CD4-positive, alpha-beta T cell treated with Interleukin-4 for 4 hours (primary cell): Measurements from ENCODE around the gene DBNDD2.
A peak's percentile ranks its signal among the peaks of the same experiment; 100 is the strongest.

ENCODE experiments used
- DNase-seq: peaks from one replicate; pipeline ENCODE4 v3.0.0-alpha.2; 2020

Gene DBNDD2

DNA sequence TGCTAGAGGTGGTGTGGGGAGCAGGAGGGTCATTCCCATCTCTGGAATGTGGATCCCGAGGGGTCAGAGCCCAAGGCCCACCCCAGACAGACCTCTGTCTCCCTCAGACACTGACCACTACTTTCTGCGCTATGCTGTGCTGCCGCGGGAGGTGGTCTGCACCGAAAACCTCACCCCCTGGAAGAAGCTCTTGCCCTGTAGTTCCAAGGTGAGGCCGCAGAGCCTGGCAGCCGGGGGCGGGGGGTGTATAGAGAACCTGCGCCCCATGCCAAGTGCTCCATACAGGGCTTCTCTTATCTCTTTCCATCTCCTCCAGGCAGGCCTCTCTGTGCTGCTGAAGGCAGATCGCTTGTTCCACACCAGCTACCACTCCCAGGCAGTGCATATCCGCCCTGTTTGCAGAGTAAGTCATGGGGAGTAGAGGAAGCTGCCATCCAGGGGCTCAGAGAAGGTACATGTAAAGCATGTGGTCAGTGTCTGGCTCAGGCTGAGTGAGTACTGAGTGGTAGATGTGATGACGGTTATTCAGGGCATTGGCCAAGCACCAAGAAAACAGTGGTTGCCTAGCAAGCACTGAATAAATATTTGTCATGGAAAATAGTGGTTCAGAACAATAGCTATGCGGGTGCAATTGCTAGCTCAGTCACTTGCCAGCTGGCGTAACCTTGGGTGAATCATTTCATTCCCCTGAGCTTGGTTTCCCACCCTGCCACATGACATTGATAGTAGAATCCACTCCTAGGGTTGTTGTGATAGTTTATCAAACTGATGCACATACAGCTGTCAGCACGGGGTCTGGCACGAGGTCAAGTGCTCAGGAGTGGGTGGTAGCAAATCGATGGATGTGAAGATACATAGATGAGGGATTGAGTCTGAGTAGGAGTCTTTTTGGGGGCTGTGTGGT, 11.4 kb downstream of the DBNDD2 start:
- DNase-seq = no peak

DNA sequence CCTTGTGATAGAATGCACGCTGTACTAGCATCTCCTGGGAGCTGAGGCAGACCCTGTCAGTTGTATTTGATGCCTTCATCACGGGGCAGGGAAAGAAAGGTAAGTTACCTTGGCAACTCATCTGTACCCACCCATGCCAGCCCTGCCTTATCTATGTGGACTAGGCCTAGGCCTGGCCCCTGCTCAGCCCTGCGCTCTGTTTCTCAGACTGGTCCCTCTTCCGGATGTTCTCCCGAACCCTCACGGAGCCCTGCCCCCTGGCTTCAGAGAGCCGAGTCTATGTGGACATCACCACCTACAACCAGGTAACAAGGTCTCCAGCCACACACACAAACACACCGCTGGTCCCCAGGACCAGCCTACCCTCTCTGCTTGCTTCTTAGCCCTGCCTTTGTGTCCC, 12.0 kb downstream of the DBNDD2 start:
- no peak for DNase-seq

DNA sequence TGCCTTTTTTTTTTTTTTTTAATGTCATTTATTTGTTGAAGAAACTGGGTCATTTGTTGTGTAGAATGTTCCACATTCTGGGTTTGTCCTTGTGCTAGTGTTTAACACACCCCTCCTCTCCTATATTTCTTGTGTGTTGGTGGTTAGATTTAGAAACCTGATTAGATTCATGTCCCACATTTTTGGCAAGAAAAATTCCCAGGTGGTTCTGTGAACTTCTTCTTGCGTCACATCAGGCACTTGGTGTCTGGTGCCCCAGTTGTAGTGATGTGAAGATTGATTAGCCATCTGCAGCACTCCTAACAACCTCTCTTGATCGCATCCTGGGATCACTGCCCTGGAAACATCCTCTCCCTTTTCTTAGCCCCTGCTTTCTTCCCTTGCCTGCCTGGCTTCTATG, 15.6 kb downstream of the DBNDD2 start:
- no peak for DNase-seq

DNA sequence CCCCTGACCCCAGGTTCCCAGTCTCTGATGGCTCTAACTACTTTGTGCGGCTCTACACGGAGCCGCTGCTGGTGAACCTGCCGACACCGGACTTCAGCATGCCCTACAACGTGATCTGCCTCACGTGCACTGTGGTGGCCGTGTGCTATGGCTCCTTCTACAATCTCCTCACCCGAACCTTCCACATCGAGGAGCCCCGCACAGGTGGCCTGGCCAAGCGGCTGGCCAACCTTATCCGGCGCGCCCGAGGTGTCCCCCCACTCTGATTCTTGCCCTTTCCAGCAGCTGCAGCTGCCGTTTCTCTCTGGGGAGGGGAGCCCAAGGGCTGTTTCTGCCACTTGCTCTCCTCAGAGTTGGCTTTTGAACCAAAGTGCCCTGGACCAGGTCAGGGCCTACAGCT, 17.5 kb downstream of the DBNDD2 start:
- DNase-seq = no peak

DNA sequence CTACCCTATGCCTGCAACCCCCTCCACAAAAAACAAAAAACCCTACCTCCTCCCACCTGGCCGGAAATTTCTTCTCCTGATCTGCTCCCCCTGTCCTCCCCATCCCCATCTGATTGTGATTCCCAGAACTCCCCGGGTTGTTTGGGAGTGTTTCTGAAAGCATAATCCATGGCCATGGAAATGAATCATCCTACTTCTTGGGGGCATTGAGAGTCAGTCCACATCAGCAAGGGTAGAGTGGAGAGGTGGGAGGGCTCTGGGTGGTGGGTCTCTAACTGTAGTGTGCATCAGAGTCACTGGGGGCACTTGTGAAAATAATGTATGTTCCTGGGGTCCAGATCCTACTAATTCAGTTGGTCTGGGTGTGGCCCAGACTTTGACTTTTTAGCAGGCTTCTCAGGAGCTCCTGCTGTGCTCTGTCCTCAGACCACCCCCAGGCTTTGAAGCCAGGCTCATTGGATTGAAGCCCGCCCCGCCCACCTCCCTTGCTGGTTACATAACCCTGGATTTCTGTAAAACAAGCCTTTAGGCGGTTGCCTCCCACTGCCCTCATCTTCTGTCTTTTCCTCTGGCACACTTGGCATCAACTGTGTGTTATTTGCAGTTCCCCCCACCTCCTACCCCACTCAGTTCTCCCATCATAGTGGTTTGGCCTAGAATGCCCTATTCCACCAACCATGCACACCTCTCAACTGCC, 18.4 kb downstream of the DBNDD2 start:
- no peak for DNase-seq

DNA sequence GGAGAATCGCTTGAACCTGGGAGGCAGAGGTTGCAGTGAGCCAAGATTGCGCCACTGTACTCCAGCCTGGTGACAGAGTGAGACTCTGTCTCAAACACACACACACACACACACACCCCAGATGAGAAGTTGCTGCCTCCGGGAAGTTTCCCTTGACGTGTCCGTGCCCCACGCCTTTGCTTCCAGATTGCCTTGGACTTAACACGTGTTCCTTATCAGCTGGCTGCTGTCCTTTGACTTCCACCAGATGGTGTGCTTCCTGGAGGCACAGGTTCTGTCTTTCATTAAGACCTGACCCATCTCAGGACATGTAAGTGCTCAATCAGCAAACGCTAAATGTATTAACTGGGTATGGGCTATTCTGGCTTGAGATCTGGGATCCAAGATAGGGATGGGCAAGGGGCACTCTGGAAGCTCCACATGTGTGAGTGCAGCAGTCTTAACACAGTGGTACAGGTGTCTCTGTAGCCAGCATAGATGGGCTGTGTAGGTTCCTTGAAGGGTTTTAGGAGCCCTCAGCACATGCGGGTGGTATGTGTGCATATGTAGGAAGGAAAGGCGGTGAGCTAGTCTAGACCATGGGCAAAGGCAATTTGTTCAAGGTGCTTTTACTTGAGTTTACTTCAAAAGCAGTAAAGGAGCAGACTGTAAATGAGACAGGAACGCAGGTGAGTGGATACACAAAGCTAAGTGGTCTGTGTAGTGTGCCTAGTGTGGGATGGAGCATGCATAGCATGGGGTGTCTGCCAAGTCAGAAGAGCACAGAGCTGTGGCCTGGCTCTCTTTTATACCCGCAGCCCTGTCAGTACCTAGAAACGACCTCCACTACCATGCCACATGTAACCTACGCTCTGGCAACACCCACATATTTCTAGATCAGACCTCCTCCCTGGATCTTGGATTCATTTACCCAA, 19.4 kb downstream of the DBNDD2 start:
- DNase-seq = no peak

DNA sequence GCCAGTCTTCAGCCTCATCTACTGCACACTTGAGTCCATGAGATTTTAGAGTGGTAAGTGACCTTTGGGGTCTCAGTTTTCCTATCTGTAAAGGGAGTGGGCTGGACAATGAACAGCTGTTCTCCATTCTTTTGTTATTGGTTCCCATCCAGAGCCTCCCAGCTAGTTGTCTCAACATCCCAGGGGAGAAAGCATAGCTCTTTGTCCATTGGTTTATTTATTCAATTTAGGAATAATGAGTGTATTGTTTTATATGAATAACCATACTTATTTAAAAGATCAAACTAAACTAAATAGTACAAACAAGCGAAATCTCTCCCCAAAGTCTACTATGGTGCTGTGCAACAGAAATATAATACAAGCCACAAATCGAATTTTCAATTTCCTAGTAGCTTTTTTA, 21.5 kb downstream of the DBNDD2 start:
- no peak for DNase-seq

DNA sequence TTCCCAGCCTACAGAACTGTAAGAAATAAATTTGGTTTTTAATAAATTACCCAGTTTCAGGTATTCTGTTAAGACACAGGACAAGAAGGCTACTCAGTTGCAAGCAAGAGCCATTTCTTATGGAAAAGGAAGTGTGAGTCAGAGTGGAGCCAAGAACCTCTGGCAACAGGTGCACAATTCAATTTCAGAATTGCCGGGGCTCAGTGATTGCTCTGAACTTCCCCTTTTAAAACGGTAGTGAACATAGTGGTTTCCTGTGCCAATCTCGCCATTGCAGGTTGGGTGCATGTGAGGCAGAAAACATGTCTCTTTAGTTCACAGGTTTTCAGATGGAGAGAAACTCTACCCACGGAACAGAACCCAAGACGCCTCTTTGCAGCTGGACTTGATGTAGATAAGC, 24.2 kb downstream of the DBNDD2 start:
- DNase-seq = no peak

DNA sequence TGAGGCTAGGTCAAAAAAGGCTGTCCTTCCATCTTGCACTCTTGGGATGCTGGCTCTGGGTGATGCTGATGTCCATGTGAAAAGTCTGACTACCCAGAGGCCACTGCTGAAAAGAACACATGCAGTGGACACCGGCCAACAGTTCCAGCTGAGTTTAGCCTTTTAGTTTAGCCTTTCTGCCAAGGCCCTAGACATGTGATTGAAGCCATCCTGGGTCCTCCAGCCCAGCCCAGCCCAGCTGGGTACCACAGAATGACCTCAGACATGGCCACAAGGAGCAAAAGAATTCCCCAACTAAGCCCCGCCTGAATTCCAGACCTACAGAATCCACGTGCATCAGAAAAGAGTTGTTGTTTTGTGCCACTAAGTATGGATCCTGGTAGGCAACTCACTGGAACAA, 25.2 kb downstream of the DBNDD2 start:
- no peak for DNase-seq

DNA sequence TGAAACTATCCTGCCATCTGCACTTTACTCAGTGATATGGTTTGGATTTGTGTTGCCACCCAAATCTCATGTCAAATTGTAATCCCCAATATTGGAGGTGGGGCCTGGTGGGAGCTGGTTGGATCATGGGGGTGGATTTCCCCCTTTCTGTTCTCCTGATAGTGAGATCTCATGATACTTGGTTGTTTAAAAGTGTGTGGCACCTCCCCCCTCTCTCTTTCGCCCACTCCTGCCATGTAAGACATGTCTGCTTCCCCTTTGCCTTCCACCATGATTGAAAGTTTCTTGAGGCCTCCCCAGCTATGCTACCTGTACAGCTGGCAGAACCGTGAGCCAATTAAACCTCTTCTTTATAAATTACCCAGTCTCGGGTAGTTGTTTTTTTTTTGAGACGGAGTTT, 25.9 kb downstream of the DBNDD2 start:
- DNase-seq = no peak

DNA sequence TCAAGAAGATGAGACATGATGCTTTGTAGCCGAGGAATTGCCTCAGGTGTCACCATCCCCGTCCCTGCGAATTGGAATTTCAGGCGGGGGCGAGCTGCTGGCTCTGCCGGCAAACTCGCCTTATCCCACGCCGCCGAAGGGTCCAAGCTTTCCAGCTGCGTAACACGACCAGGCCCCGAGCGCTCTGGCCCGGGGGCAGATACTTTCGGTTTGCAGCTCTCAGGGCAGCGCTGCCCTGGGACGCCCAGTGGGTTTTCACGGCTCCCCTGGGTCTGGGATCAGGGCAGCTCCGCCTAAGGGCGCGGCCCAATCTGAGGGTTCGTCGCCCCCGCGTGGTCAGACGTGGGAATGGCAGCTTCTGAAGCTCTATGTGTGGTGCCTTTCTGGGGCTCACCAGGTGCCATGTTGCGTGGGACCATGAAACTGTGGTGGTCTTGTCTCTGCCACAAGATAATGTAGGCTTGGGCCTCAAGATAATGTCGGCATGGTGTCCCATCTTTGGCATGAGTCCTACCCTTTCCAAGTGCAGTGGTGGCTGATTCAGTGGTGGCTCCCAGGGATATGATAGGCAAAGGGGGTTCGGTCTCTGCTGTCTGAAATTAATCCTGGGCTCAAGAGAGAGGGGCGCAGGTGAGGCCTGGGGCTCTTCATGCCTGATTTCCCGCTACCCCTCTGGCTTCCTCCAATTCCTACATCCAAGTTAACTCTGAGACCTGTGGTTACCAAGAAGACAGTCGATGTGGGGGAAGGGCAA, 28.8 kb downstream of the DBNDD2 start:
- peak; percentile 86 for DNase-seq

DNA sequence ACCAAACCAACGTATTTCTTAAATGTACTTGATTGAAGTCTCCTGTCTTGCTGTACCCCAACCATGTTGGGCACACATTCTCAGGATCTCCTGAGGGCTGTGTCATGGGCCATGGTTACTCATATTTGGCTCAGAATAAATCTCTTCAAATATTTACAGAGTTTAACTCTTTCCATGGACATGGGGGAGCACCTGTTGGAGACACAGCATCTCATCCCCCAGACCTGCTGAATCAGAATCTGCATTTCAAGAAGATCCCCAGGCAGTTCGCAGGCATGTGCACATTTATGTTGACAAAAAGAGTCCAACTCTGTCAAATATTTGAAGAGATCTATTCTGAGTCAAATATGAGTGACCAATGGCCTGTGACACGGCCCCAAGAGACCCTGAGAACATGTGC, 32.3 kb downstream of the DBNDD2 start:
- no peak for DNase-seq

DNA sequence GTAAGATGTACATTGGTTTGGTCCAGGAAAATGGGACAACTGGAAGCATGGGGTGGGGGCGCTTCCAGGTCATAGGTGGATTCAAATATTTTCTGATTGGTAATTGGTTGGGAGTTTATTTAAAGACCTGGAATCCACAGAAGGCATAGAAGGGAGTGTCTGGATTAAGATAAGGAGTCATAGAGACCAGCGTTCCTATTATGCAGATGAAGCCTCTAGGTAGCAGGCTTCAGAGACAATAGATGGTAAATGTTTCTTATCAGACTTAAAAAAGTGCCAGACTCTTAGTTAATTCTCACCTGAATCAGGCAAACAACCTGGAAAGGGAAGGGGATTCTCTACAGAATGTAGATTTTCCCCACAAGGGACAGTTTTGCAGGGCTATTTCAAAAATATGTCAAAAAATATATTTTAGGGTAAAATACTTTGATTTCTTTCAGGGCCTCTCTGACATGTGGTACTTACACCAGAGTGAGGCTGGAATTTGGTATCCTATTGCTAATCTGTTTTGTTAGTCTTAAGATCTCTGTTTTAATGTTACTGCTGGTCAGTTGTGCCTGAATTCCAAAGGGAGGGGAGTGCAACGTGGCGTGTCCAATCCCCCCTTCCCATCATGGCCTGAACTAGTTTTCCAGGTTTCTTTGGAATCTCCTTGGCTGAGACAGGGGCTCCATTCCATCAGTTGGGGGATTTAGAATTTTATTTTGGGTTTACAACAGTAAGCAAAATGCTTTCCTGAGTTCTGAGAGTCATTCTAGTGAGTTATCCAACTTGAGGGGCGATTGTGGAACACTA, 33.0 kb downstream of the DBNDD2 start:
- no peak for DNase-seq

DNA sequence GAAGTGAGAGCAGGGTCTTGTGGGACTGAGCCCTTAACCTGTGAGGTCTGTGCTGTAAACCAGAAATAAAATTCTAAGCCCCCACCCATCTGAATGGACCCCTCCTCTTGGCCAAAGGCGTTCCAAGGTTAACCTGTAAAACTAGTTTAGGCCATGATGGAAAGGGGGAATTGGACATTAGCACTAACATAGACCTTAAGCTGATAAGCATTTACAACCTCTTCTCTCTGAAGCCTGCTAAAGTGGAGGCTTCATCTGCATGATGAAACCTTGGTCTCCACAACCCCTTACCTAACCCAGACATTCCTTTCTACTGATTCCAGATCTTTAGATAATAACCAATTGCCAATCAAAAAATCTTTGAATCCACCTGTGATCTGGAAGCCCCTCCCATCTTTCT, 33.7 kb downstream of the DBNDD2 start:
- no peak for DNase-seq

DNA sequence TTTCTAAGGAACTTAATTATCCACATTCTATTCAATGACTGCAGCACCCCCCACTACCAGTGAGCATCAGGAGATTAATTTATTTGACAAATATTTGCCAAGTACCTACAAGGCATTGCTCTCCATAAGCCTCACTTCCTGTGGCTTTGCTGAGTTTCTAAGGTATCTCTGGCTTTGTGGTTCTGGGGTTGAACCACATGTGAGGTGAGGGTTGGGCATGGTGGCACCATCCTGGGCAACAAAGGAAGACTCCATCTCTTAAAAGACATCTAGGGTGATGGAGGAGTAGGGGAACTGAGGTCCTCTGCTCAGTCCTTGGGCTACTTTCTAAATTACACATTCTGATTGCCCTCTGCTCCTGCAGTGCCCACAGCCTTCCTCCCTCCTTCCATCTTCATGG, 36.0 kb downstream of the DBNDD2 start:
- peak; percentile 24 for DNase-seq

DNA sequence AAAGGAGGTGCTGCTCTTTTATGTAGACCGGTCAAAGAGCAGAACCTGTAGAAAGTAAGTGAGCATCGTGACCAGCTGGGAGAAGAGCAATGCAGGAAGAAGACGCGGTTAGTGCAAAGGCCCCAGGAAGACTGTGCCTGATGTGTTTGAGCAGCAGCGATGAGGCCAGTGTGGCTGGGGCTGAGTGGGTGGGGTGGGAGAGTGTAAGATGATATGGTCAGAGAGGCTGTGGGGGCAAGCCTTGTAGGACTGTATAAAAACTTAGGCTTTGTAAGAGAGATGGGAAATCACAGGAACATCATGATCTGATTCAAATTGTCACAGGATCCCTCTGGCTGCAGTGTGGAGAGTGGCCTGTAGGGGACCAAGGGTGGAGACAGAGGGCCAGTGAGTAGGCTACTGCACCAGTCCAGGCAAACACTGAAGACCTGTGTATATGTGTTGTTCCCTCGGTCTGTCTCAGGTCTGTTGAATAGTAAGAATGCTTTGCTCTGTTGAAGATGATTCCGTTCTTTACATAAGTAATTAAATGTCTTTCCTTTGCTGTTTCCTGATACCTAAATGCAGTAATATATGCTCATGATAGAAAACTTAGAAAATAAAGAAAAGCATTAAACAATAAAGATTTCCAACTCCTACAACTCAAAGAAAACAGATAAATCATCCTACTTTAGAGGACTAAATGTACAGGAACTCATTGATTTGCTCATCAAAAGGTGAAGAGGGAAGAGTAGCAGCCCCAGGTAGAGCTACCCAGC, 37.9 kb downstream of the DBNDD2 start:
- peak; percentile 42 for DNase-seq

DNA sequence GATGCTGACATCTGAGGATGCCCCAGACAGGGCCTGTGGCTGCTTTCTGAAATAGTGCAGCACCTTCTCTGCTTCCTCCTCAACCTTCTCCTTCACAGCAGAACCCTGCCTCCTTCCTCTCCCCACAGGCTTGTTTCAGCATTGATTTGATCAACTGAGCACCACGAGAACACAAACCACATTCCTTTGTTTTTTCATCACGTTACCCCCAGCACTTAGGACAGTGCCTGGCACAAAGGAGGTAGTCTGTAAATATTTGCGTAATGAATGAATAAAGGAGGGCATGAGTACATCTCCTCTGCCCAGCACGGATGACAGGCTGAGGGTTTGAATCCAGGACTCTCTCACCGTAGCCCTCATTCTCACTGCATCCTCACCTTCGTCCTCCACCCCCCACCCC, 40.2 kb downstream of the DBNDD2 start:
- DNase-seq = no peak

DNA sequence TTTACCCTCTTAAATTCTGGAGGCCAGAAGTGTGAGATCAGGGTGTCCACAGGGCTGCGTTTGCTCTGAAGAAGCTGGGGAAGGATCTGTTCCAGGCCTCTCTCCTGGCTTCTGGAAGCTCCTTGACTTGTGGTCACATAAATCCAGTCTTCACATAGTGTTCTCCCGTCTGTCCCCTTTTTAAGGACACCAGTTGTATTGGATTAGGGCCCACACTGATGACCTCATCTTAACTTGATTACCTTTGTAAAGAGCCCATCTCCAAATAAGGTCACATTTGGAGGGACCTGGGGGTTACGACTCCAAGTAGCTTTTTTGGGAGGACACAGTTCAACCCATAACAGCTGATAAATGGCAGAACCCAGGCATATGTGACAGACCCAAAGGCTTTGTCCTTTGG, 41.4 kb downstream of the DBNDD2 start:
- DNase-seq = no peak

DNA sequence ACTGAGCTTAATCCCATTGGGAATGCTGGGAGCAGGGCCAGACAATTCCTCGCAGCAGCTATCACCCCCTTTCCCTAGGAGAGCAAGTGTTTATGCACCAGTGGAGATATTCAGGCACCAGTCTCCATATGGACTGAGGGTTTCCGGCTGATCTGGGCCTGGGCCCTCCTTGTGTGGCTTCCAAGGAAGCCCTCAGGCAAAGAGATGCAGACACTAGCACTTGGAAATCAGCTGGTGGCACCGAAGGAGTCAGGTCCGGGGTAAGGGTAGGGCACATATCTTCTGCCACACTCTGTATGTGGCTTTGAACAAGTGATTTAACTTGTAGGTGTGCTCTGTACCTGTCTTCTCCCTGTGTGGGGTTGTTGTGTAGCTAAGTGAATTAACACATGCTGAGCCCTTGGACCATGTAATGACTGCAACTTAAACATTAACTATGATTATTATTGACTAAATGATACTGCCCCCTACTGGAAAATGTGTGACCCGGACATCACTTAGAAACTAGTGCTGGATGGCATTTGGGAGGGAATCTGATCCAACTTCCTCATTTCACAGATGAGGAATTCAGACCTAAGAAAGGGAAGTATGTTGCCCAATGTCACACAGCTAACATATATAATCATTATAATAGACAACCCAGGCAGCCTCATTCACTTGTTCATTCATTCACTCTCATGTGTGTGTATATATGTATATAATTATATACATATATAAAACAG, 42.2 kb downstream of the DBNDD2 start:
- peak; percentile 57 for DNase-seq

DNA sequence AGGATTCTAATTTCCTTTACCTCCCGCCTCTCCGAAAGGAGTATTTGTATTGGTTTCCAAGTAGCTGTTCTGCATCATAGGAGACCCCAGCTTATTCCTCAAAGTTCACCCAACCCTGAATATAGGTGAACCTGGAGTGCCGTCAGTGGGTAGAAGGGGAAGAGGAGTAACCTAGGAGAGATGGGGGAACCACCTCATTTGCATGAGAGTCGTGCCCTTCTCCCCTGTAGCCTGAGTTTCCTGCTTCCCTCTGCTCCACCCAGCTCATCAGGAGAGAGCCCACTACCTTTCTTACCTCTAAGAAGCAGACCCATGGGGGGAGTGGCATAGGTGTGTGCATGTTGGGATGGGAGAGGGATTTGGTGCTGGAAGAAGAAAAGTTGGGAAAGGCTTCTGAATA, 44.1 kb downstream of the DBNDD2 start:
- DNase-seq = no peak
